Type B pancreatic cell (in vitro differentiated cells): Measurements from ENCODE around the gene DAZL. TPM values are rescaled to one million over a fixed set of nuclear protein-coding genes. Genes with fewer than 3 reads are reported as not detected.

Experiments used
- DNase-seq: peaks from one replicate; pipeline ENCODE4 v3.0.0; 2021; ENCODE audit warnings: mixed read lengths; ENCODE audit not compliant: unreplicated experiment; ENCODE audit errors: extremely low spot score
- H3K27ac Mint-ChIP-seq: 2 replicates; pipeline ENCODE4 v1.8.0; 2021; ENCODE audit warnings: mild to moderate bottlenecking, mixed read lengths
- H3K27me3 Mint-ChIP-seq: 2 replicates; pipeline ENCODE4 v1.8.0; 2021; ENCODE audit warnings: mixed read lengths
- H3K36me3 Mint-ChIP-seq: 2 replicates; pipeline ENCODE4 v1.8.0; 2021; ENCODE audit warnings: mixed read lengths
- H3K4me1 Mint-ChIP-seq: one replicate; pipeline ENCODE4 v1.8.0; 2021; ENCODE audit warnings: mixed read lengths; ENCODE audit not compliant: unreplicated experiment
- H3K4me3 Mint-ChIP-seq: 2 replicates; pipeline ENCODE4 v1.8.0; 2021; ENCODE audit warnings: mild to moderate bottlenecking, mixed read lengths
- H3K9me3 Mint-ChIP-seq: 2 replicates; pipeline ENCODE4 v1.8.0; 2021; ENCODE audit warnings: mixed read lengths
- CTCF ChIP-seq: fragments of 200-600 bp; sonication (generic); conservative IDR thresholded peaks from 2 replicates; pipeline ENCODE4 v1.5.0; 2021; ENCODE audit warnings: antibody characterized with exemption, mild to moderate bottlenecking
- total RNA-seq: library from RNA; stranded (reverse); gene quantifications from 2 replicates; pipeline ENCODE4 v1.2.1, GENCODE V29; 2021; ENCODE audit warnings: low replicate concordance

DAZL gene
- total RNA-seq, 1 donor from 2014 or later, result not detected

GRCh38 chr3:16609927-16610580, 4.8 kb upstream of the DAZL start:
- H3K4me1 Mint-ChIP-seq, result peaks cover 10% of the 10 kb centered on the region

GRCh38 chr3:16608816-16609215, 3.6 kb upstream of the DAZL start:
- Mint-ChIP-seq H3K9me3 (no peaks in the 10 kb centered on the region), H3K36me3 (no peaks in the 10 kb centered on the region), H3K4me3 (no peak overlapping the region), H3K4me1 (peaks cover 10% of the 10 kb centered on the region), H3K27me3 (no peaks in the 10 kb centered on the region), H3K27ac (no peak overlapping the region)
- no peak for DNase-seq
- no peak for TF ChIP-seq CTCF

More at GRCh38 chr3:16609927-16610580, 4.8 kb upstream of the DAZL start:
- no peak overlapping the region for H3K4me3 Mint-ChIP-seq
- TF ChIP-seq CTCF, result no peak
- no peak for DNase-seq
- H3K27ac Mint-ChIP-seq, result no peak overlapping the region
- H3K36me3 Mint-ChIP-seq, result no peaks in the 10 kb centered on the region
- H3K9me3 Mint-ChIP-seq, result no peaks in the 10 kb centered on the region
- H3K27me3 Mint-ChIP-seq, result no peaks in the 10 kb centered on the region

- Mint-ChIP-seq H3K9me3 (no peaks in the 10 kb centered on the region), H3K27ac (no peak overlapping the region), H3K27me3 (no peaks in the 10 kb centered on the region), H3K4me1 (peaks cover 10% of the 10 kb centered on the region), H3K4me3 (no peak overlapping the region), H3K36me3 (no peaks in the 10 kb centered on the region)
- no peak for DNase-seq
- TF ChIP-seq CTCF, result no peak
Observed at GRCh38 chr3:16607718-16608117, 2.5 kb upstream of the DAZL start.

- TF ChIP-seq CTCF, result no peak
- H3K36me3 Mint-ChIP-seq, result no peaks in the 10 kb centered on the region
- H3K9me3 Mint-ChIP-seq, result no peaks in the 10 kb centered on the region
- no peak for DNase-seq
- H3K27ac Mint-ChIP-seq, result no peak overlapping the region
- peaks cover 10% of the 10 kb centered on the region for H3K4me1 Mint-ChIP-seq
- no peak overlapping the region for H3K4me3 Mint-ChIP-seq
- H3K27me3 Mint-ChIP-seq, result no peaks in the 10 kb centered on the region
Observed at GRCh38 chr3:16606398-16606797, 1.2 kb upstream of the DAZL start.

GRCh38 chr3:16605966-16606365, 743 bp upstream of the DAZL start:
- H3K27me3 Mint-ChIP-seq, result peaks cover 3% of the 10 kb centered on the region
- no peak for TF ChIP-seq CTCF
- no peak overlapping the region for H3K4me3 Mint-ChIP-seq
- peaks cover 13% of the 10 kb centered on the region for H3K4me1 Mint-ChIP-seq
- H3K36me3 Mint-ChIP-seq, result no peaks in the 10 kb centered on the region
- no peak overlapping the region for H3K27ac Mint-ChIP-seq
- no peaks in the 10 kb centered on the region for H3K9me3 Mint-ChIP-seq
- DNase-seq, result no peak
